ENCODE results near the gene HBS1L.

GRCh38 chr6:134990262-134990661 lies 64.4 kb downstream of the HBS1L start:
- TF ChIP-seq CTCF (IDR thresholded peaks at IDR 0.05; ENCODE audit: low read depth, low read length, missing input control) (no peak), TAF1 (conservative IDR thresholded peaks at IDR 0.05) (no peak), JUND (IDR thresholded peaks at IDR 0.05) (no peak), RAD21 (IDR thresholded peaks at IDR 0.05) (no peak), ATF3 (IDR thresholded peaks at IDR 0.05) (no peak), MAX (IDR thresholded peaks at IDR 0.05) (no peak), NR2F2 (IDR thresholded peaks at IDR 0.05) (no peak), FOXA1 (IDR thresholded peaks at IDR 0.05) (no peak), REST (IDR thresholded peaks at IDR 0.05) (no peak), YY1 (IDR thresholded peaks at IDR 0.05) (no peak)

Data from liver (tissue), 3 donors.